ENCODE results near the gene ZFAND2B. TPM values are rescaled to one million over a fixed set of nuclear protein-coding genes. Genes with fewer than 3 reads are reported as not detected.

The ZFAND2B gene
- polyA plus RNA-seq, 1 donor from 2014 or later = 73.6 TPM

DNA sequence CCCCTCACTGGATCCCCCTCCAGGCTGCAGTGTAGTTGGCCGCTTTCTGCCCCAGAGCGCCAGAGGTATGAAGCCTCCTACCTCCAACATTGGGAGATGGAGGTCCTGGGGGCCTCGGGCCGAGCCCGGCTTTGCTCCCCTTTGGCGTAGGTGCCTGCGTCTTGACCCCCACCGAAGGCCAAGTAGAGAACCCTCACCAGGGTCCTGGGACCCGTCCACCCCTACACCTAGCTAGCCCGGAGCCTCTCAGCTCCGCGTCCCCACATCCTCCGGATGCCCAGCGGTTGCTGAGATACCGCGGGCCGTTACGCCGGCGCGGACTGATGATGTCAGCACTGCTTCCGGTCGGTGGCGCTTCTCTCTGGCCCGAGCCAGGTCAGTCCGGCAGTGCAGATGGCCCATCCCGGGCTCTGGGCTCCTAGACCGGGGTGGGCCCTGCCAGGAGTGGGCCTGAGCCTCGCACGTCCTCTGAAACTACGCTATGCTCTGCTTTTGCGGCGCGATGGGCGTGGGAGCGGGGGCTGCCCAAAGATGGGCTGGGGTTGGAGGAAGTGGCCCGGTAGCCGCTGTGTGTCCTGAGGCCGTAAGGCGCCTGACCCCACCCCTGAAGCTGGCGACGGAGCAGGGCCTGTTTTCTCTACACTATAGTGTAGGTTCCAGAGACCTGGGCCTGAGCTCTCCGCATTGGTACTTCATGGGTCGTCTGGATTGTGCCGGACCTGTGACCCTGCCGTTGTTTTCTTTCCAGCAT is 38.7 kb downstream of the ZFAND2B start, which contains the start of the genes GLB1L and STK16:
Gene GLB1L (minus strand): TSS at position 297 of the 751 bp plus-strand sequence. CDS start 1,871 bp downstream, outside the sequence.
Gene STK16 (plus strand): TSS at position 332 of the 751 bp plus-strand sequence. CDS start 521 bp downstream, outside the sequence.
- no peaks in the 10 kb centered on the region for H4K20me1 ChIP-seq (ENCODE audit: insufficient read depth)
- H3F3A ChIP-seq (ENCODE audit: insufficient read depth, low read length, poor library complexity, severe bottlenecking) = no peaks in the 10 kb centered on the region
- peak; percentile 56 for TF ChIP-seq SMC3 (conservative IDR thresholded peaks at IDR 0.05; ENCODE audit: poor library complexity)
- TF ChIP-seq, protein P1, sequence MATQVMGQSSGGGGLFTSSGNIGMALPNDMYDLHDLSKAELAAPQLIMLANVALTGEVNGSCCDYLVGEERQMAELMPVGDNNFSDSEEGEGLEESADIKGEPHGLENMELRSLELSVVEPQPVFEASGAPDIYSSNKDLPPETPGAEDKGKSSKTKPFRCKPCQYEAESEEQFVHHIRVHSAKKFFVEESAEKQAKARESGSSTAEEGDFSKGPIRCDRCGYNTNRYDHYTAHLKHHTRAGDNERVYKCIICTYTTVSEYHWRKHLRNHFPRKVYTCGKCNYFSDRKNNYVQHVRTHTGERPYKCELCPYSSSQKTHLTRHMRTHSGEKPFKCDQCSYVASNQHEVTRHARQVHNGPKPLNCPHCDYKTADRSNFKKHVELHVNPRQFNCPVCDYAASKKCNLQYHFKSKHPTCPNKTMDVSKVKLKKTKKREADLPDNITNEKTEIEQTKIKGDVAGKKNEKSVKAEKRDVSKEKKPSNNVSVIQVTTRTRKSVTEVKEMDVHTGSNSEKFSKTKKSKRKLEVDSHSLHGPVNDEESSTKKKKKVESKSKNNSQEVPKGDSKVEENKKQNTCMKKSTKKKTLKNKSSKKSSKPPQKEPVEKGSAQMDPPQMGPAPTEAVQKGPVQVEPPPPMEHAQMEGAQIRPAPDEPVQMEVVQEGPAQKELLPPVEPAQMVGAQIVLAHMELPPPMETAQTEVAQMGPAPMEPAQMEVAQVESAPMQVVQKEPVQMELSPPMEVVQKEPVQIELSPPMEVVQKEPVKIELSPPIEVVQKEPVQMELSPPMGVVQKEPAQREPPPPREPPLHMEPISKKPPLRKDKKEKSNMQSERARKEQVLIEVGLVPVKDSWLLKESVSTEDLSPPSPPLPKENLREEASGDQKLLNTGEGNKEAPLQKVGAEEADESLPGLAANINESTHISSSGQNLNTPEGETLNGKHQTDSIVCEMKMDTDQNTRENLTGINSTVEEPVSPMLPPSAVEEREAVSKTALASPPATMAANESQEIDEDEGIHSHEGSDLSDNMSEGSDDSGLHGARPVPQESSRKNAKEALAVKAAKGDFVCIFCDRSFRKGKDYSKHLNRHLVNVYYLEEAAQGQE (IDR thresholded peaks at IDR 0.05; ENCODE audit: borderline replicate concordance) = no peak
- peak; percentile 69 for TF ChIP-seq EP300 (conservative IDR thresholded peaks at IDR 0.05; ENCODE audit: poor library complexity, severe bottlenecking)
- no peak for TF ChIP-seq RAD21 (conservative IDR thresholded peaks at IDR 0.05)
- TF ChIP-seq, protein P2, sequence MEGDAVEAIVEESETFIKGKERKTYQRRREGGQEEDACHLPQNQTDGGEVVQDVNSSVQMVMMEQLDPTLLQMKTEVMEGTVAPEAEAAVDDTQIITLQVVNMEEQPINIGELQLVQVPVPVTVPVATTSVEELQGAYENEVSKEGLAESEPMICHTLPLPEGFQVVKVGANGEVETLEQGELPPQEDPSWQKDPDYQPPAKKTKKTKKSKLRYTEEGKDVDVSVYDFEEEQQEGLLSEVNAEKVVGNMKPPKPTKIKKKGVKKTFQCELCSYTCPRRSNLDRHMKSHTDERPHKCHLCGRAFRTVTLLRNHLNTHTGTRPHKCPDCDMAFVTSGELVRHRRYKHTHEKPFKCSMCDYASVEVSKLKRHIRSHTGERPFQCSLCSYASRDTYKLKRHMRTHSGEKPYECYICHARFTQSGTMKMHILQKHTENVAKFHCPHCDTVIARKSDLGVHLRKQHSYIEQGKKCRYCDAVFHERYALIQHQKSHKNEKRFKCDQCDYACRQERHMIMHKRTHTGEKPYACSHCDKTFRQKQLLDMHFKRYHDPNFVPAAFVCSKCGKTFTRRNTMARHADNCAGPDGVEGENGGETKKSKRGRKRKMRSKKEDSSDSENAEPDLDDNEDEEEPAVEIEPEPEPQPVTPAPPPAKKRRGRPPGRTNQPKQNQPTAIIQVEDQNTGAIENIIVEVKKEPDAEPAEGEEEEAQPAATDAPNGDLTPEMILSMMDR (IDR thresholded peaks at IDR 0.05; ENCODE audit: poor library complexity, severe bottlenecking) = no peak
- TF ChIP-seq MXI1 (conservative IDR thresholded peaks at IDR 0.05; ENCODE audit: poor library complexity, severe bottlenecking) = peak; percentile 87
- TF ChIP-seq EZH2 (IDR thresholded peaks at IDR 0.05; ENCODE audit: borderline replicate concordance, insufficient read depth, low read length, poor library complexity, severe bottlenecking) = no peak
- TF ChIP-seq POLR2AphosphoS5 (IDR thresholded peaks at IDR 0.05) = peak; percentile 90
- peak; percentile 64 for TF ChIP-seq TAF1 (IDR thresholded peaks at IDR 0.05; ENCODE audit: low read depth)
- peaks cover 8% of the 10 kb centered on the region for H3K36me3 ChIP-seq (ENCODE audit: insufficient read depth, low read length)
- peak within 1 kb of the TSS; percentile 85 for H3K4me3 ChIP-seq (ENCODE audit: low read length)
- H2AFZ ChIP-seq (ENCODE audit: low read depth, low read length) = peak within 1 kb of the TSS; percentile 81
- peaks cover 12% of the 10 kb centered on the region for H3K79me2 ChIP-seq (replicated peaks; ENCODE audit: insufficient read depth, low read length)
- peak within 1 kb of the TSS; percentile 99 for H3K4me2 ChIP-seq (ENCODE audit: low read length)
- peak within 1 kb of the TSS; percentile 97 for H3K9ac ChIP-seq (ENCODE audit: low read length)
- no peaks in the 10 kb centered on the region for H3K9me3 ChIP-seq (ENCODE audit: low read length)
- H3K27me3 ChIP-seq (ENCODE audit: insufficient read depth, low read depth, low read length) = no peaks in the 10 kb centered on the region
- H3K9me2 ChIP-seq (ENCODE audit: insufficient read depth, low read length) = no peaks in the 10 kb centered on the region
- H3K27ac ChIP-seq (ENCODE audit: low read length) = peak within 1 kb of the TSS; percentile 81

DNA sequence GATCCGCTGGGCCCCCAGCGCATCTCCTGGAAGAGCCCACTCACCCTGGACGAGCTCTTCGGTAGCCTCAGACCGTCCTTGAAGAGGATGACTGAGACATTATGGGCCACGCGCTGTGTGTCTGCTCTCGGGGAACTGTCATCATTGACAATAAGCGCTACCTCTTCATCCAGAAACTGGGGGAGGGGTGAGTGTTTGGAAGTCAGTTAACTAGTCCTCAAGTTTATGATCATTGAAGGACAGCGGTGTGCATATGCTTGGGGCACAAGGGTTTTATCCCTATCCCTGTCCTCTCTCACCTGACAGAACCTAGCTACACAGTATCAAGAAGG is 39.3 kb downstream of the ZFAND2B start:
- Histone ChIP-seq H3K36me3 (ENCODE audit: insufficient read depth, low read length) (peaks cover 8% of the 10 kb centered on the region), H2AFZ (ENCODE audit: low read depth, low read length) (peak overlapping the region; percentile 81), H3K9ac (ENCODE audit: low read length) (peak overlapping the region; percentile 97), H3K9me3 (ENCODE audit: low read length) (no peaks in the 10 kb centered on the region), H4K20me1 (ENCODE audit: insufficient read depth) (no peaks in the 10 kb centered on the region), H3K4me3 (ENCODE audit: low read length) (peak overlapping the region; percentile 85), H3K79me2 (replicated peaks; ENCODE audit: insufficient read depth, low read length) (peaks cover 12% of the 10 kb centered on the region), H3K27ac (ENCODE audit: low read length) (peak overlapping the region; percentile 81), H3F3A (ENCODE audit: insufficient read depth, low read length, poor library complexity, severe bottlenecking) (no peaks in the 10 kb centered on the region), H3K27me3 (ENCODE audit: insufficient read depth, low read depth, low read length) (no peaks in the 10 kb centered on the region), H3K9me2 (ENCODE audit: insufficient read depth, low read length) (no peaks in the 10 kb centered on the region), H3K4me2 (ENCODE audit: low read length) (peak overlapping the region; percentile 99)
- no peak for TF ChIP-seq RAD21 (conservative IDR thresholded peaks at IDR 0.05)
- TF ChIP-seq TAF1 (IDR thresholded peaks at IDR 0.05; ENCODE audit: low read depth) = no peak
- no peak for TF ChIP-seq EZH2 (IDR thresholded peaks at IDR 0.05; ENCODE audit: borderline replicate concordance, insufficient read depth, low read length, poor library complexity, severe bottlenecking)
- TF ChIP-seq EP300 (conservative IDR thresholded peaks at IDR 0.05; ENCODE audit: poor library complexity, severe bottlenecking) = no peak
- no peak for TF ChIP-seq SMC3 (conservative IDR thresholded peaks at IDR 0.05; ENCODE audit: poor library complexity)
- TF ChIP-seq, protein P1 (IDR thresholded peaks at IDR 0.05; ENCODE audit: borderline replicate concordance) = no peak
- TF ChIP-seq, protein P2 (IDR thresholded peaks at IDR 0.05; ENCODE audit: poor library complexity, severe bottlenecking) = no peak
- no peak for TF ChIP-seq POLR2AphosphoS5 (IDR thresholded peaks at IDR 0.05)
- TF ChIP-seq MXI1 (conservative IDR thresholded peaks at IDR 0.05; ENCODE audit: poor library complexity, severe bottlenecking) = no peak
